ENCODE measurements around the gene TSPAN15. TPM values are rescaled to one million over a fixed set of nuclear protein-coding genes. Genes with fewer than 3 reads are reported as not detected.
"Not testable (repeated sequence)": the region's sequence is repeated elsewhere in the genome, so short reads cannot be mapped to it uniquely, and the experiment has no call there.

Gene TSPAN15
- total RNA-seq, 1 experiment from 2014 or later = 2.0 TPM

GRCh38 chr10:69486922-69487730 is 35.9 kb downstream of the TSPAN15 start:
- DNase-seq (ENCODE audit: low read depth) = peak; percentile 37

GRCh38 chr10:69488149-69488844 is 37.0 kb downstream of the TSPAN15 start:
- DNase-seq (ENCODE audit: low read depth) = not testable (repeated sequence)

GRCh38 chr10:69488856-69489255 is 37.6 kb downstream of the TSPAN15 start:
- DNase-seq (ENCODE audit: low read depth) = peak; percentile 18

GRCh38 chr10:69489506-69490090 is 38.3 kb downstream of the TSPAN15 start:
- DNase-seq (ENCODE audit: low read depth) = no peak

- no peak for DNase-seq (ENCODE audit: low read depth)
Measured at GRCh38 chr10:69490876-69491275, 39.6 kb downstream of the TSPAN15 start.

- DNase-seq (ENCODE audit: low read depth) = no peak
Measured at GRCh38 chr10:69491611-69492010, 40.3 kb downstream of the TSPAN15 start.

GRCh38 chr10:69492091-69492745 is 41.0 kb downstream of the TSPAN15 start:
- peak; percentile 30 for DNase-seq (ENCODE audit: low read depth)

- DNase-seq (ENCODE audit: low read depth) = no peak
Measured at GRCh38 chr10:69492746-69493462, 41.6 kb downstream of the TSPAN15 start.

GRCh38 chr10:69494626-69495558 is 43.6 kb downstream of the TSPAN15 start:
- no peak for DNase-seq (ENCODE audit: low read depth)

GRCh38 chr10:69495666-69496065 is 44.4 kb downstream of the TSPAN15 start:
- DNase-seq (ENCODE audit: low read depth) = no peak

- DNase-seq (ENCODE audit: low read depth) = peak; percentile 32
Measured at GRCh38 chr10:69496352-69497230, 45.3 kb downstream of the TSPAN15 start.

- DNase-seq (ENCODE audit: low read depth) = no peak
Measured at GRCh38 chr10:69497231-69497561, 45.9 kb downstream of the TSPAN15 start.

GRCh38 chr10:69497611-69498390 is 46.5 kb downstream of the TSPAN15 start:
- no peak for DNase-seq (ENCODE audit: low read depth)

- DNase-seq (ENCODE audit: low read depth) = peak; percentile 76
Measured at GRCh38 chr10:69498711-69499471, 47.6 kb downstream of the TSPAN15 start.

GRCh38 chr10:69499726-69500689 is 48.7 kb downstream of the TSPAN15 start:
- DNase-seq (ENCODE audit: low read depth) = no peak

- no peak for DNase-seq (ENCODE audit: low read depth)
Measured at GRCh38 chr10:69500864-69501468, 49.7 kb downstream of the TSPAN15 start.

Measured in LHCN-M2 (cell line).